NCI-H526 (cell line): ENCODE results near the gene NR4A1.
"Not testable (repeated sequence)": the region's sequence is repeated elsewhere in the genome, so short reads cannot be mapped to it uniquely, and the experiment has no call there.

Experiments
- DNase-seq, 2 experiments: peaks; one replicate each; lab custom pipeline; 2025; lab: John Stamatoyannopoulos, UW

The NR4A1 gene

GRCh38 chr12:52097045-52097666, 45.9 kb downstream of the NR4A1 start:
- DNase-seq, result no peak

DNA sequence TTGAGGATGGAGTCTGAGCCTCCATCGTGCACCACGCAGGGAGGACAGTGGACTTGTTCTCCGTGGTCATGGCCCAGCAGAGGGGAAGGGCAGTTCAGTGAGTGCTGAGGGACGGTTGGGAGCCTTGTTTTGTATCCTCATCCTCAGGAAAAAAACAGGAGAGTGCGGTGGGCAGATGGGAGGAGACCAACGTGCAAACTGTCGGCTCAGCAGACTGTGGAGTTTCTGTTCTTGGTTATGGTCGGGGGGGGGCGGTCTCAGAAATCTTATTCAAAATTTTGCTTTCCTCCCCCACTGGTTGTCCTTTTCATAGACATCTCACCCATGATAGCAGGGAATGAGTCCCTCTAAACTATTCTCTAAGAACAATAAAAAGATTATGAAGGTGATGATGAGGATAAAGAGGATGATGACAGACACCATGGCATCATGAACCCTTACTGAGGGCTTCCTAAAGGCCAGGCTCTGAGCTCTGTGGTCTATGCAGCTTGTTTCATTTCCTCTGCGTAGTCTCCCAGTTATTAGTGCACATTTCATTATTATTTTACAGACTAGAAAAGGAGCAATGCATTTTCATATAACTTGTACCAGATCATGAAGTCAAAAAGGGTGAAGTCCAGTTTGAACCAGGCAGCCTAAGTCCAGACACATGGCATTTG, 53.3 kb downstream of the NR4A1 start:
- not testable (repeated sequence) for DNase-seq
